Epithelial cell of esophagus (primary cell): ENCODE results near the gene OPN5.

Source experiments
- DNase-seq: peaks from one replicate; pipeline ENCODE4 v3.0.0; 2010; ENCODE audit warnings: low read depth
- H3K4me3 ChIP-seq: 2 replicates; pipeline ENCODE4 v1.5.1; 2011; ENCODE audit warnings: mild to moderate bottlenecking, low read length, control low read depth
- CTCF ChIP-seq: IDR thresholded peaks from 2 replicates; pipeline ENCODE4 v1.5.1; 2011; ENCODE audit warnings: low read depth, mild to moderate bottlenecking, low read length, control low read depth, inconsistent platforms; ENCODE audit not compliant: insufficient read depth; ENCODE audit errors: missing control alignments

Gene OPN5

GRCh38 chr6:47875593-47875992, 93.8 kb downstream of the OPN5 start:
- DNase-seq, result no peak
- no peak for TF ChIP-seq CTCF
- H3K4me3 ChIP-seq, result no peak overlapping the region
